ENCODE results near the gene CHIA. TPM values are rescaled to one million over a fixed set of nuclear protein-coding genes. Genes with fewer than 3 reads are reported as not detected.

The CHIA gene
- total and polyA plus RNA-seq, 2 experiments from 2014 or later, result not detected

- 79% methylated on average over 4 of the region's 4 CpGs for WGBS (ENCODE audit: low lambda C conversion rate, missing lambda C conversion rate)
Observed at GRCh38 chr1:111267801-111268508, 22.7 kb upstream of the CHIA start.

GRCh38 chr1:111269825-111270406 lies 20.7 kb upstream of the CHIA start:
- 97% methylated on average over 4 of the region's 4 CpGs for WGBS (ENCODE audit: low lambda C conversion rate, missing lambda C conversion rate)
- H3K4me3 ChIP-seq, result no peak overlapping the region
- DNase-seq (ENCODE audit: low spot score), result no peak
- H3K36me3 ChIP-seq (replicated peaks; ENCODE audit: insufficient read depth, low read depth), result no peaks in the 10 kb centered on the region
- H3K27me3 ChIP-seq, result no peaks in the 10 kb centered on the region
- H3K27ac ChIP-seq, result no peak overlapping the region
- no peaks in the 10 kb centered on the region for H3K79me2 ChIP-seq
- H3K4me2 ChIP-seq, result no peak overlapping the region
- no peaks in the 10 kb centered on the region for H3K9me3 ChIP-seq (ENCODE audit: low read depth)
- no peaks in the 10 kb centered on the region for H3K4me1 ChIP-seq (ENCODE audit: insufficient read depth)
- H4K20me1 ChIP-seq (ENCODE audit: insufficient read depth, poor library complexity, severe bottlenecking), result no peaks in the 10 kb centered on the region
- TF ChIP-seq EZH2 (IDR thresholded peaks at IDR 0.05; ENCODE audit: borderline replicate concordance), result no peak
- TF ChIP-seq CTCF (IDR thresholded peaks at IDR 0.05; ENCODE audit: poor library complexity), result no peak
- no peak for TF ChIP-seq EZH2phosphoT487 (IDR thresholded peaks at IDR 0.05; ENCODE audit: low read depth, severe bottlenecking, unreplicated experiment)
- H3K9me2 ChIP-seq (replicated peaks; ENCODE audit: insufficient read depth), result no peaks in the 10 kb centered on the region
- no peak overlapping the region for H2AFZ ChIP-seq

More at GRCh38 chr1:111267801-111268508, 22.7 kb upstream of the CHIA start:
- H3K9me3 ChIP-seq (ENCODE audit: low read depth), result no peaks in the 10 kb centered on the region
- no peak for DNase-seq (ENCODE audit: low spot score)
- H3K27ac ChIP-seq, result no peak overlapping the region
- no peaks in the 10 kb centered on the region for H3K36me3 ChIP-seq (replicated peaks; ENCODE audit: insufficient read depth, low read depth)
- no peaks in the 10 kb centered on the region for H3K27me3 ChIP-seq
- no peaks in the 10 kb centered on the region for H3K79me2 ChIP-seq
- no peaks in the 10 kb centered on the region for H4K20me1 ChIP-seq (ENCODE audit: insufficient read depth, poor library complexity, severe bottlenecking)
- no peak overlapping the region for H3K4me2 ChIP-seq
- no peak overlapping the region for H2AFZ ChIP-seq
- H3K4me1 ChIP-seq (ENCODE audit: insufficient read depth), result no peaks in the 10 kb centered on the region
- H3K9me2 ChIP-seq (replicated peaks; ENCODE audit: insufficient read depth), result no peaks in the 10 kb centered on the region
- no peak overlapping the region for H3K4me3 ChIP-seq
- TF ChIP-seq CTCF (IDR thresholded peaks at IDR 0.05; ENCODE audit: poor library complexity), result no peak
- TF ChIP-seq EZH2 (IDR thresholded peaks at IDR 0.05; ENCODE audit: borderline replicate concordance), result no peak

GRCh38 chr1:111270771-111271463 lies 19.7 kb upstream of the CHIA start:
- WGBS (ENCODE audit: low lambda C conversion rate, missing lambda C conversion rate), result 96% methylated on average over 40 of the region's 40 CpGs
- Histone ChIP-seq H3K4me3 (no peak overlapping the region), H3K36me3 (replicated peaks; ENCODE audit: insufficient read depth, low read depth) (no peaks in the 10 kb centered on the region), H3K9me2 (replicated peaks; ENCODE audit: insufficient read depth) (no peaks in the 10 kb centered on the region), H3K9me3 (ENCODE audit: low read depth) (no peaks in the 10 kb centered on the region), H3K79me2 (no peaks in the 10 kb centered on the region), H3K27me3 (no peaks in the 10 kb centered on the region), H4K20me1 (ENCODE audit: insufficient read depth, poor library complexity, severe bottlenecking) (no peaks in the 10 kb centered on the region), H3K4me1 (ENCODE audit: insufficient read depth) (no peaks in the 10 kb centered on the region), H3K4me2 (no peak overlapping the region), H2AFZ (no peak overlapping the region), H3K27ac (no peak overlapping the region)
- TF ChIP-seq EZH2phosphoT487 (IDR thresholded peaks at IDR 0.05; ENCODE audit: low read depth, severe bottlenecking, unreplicated experiment), result no peak
- no peak for TF ChIP-seq EZH2 (IDR thresholded peaks at IDR 0.05; ENCODE audit: borderline replicate concordance)
- no peak for TF ChIP-seq CTCF (IDR thresholded peaks at IDR 0.05; ENCODE audit: poor library complexity)
- DNase-seq (ENCODE audit: low spot score), result no peak

All from hepatocyte (in vitro differentiated cells).